ENCODE data around the gene MED17. TPM values are rescaled to one million over a fixed set of nuclear protein-coding genes. Genes with fewer than 3 reads are reported as not detected.

The MED17 gene
- total and polyA plus RNA-seq, 2 of the 13 experiments (the other 11 are each of a cell fraction or from before 2014, with no cell fraction given) = 23.1 to 37.0 TPM

GRCh38 chr11:93784145-93784934 is at the start of gene MED17 (continued):
- TF ChIP-seq NAIF1 (CRISPR knock-in tag; IDR thresholded peaks at IDR 0.05; ENCODE audit: borderline replicate concordance) (peak; percentile 90), HNRNPUL1 (IDR thresholded peaks at IDR 0.05; ENCODE audit: low read depth, low read length) (no peak), PCBP2 (optimal IDR thresholded peaks at IDR 0.05; ENCODE audit: low read depth, low read length, poor library complexity, severe bottlenecking) (no peak), ATF7 (IDR thresholded peaks at IDR 0.05) (no peak), ATF7 (CRISPR knock-in tag; IDR thresholded peaks at IDR 0.05) (no peak), ZBTB7B (CRISPR knock-in tag; IDR thresholded peaks at IDR 0.05) (no peak), NFE2L2 (IDR thresholded peaks at IDR 0.05; ENCODE audit: low read length) (no peak), ZBTB46 (CRISPR knock-in tag; IDR thresholded peaks at IDR 0.05; ENCODE audit: borderline replicate concordance) (no peak), ZNF205 (CRISPR knock-in tag; IDR thresholded peaks at IDR 0.05) (peak; percentile 23; the same call in 1 of the 2 replicates), PTBP1 (IDR thresholded peaks at IDR 0.05; ENCODE audit: low read depth, low read length, poor library complexity, severe bottlenecking) (no peak), SP140L (CRISPR knock-in tag; IDR thresholded peaks at IDR 0.05; ENCODE audit: borderline replicate concordance) (no peak), ZNF296 (CRISPR knock-in tag; conservative IDR thresholded peaks at IDR 0.05) (no peak), NFKBIZ (CRISPR knock-in tag; IDR thresholded peaks at IDR 0.05) (no peak), NFIC (IDR thresholded peaks at IDR 0.05; ENCODE audit: low read length) (no peak), HOXA9 (CRISPR knock-in tag; IDR thresholded peaks at IDR 0.05; ENCODE audit: borderline replicate concordance) (0 out of 2 replicates have a peak, but pooled peaks have one; percentile 30), AGO2 (optimal IDR thresholded peaks at IDR 0.05; ENCODE audit: low read depth, low read length) (peak; percentile 95), DZIP1 (CRISPR knock-in tag; IDR thresholded peaks at IDR 0.05) (peak; percentile 62; the same call in 1 of the 2 replicates), GABPA (IDR thresholded peaks at IDR 0.05; ENCODE audit: low read depth, low read length) (peak; percentile 85), GABPA (CRISPR knock-in tag; IDR thresholded peaks at IDR 0.05; ENCODE audit: low read depth) (peak; percentile 98), YEATS4 (CRISPR knock-in tag; IDR thresholded peaks at IDR 0.05; ENCODE audit: borderline replicate concordance) (peak; percentile 77; the same call in 1 of the 2 replicates), ZMYM2 (CRISPR knock-in tag; IDR thresholded peaks at IDR 0.05) (no peak), ZNF430 (CRISPR knock-in tag; IDR thresholded peaks at IDR 0.05) (peak; percentile 23; the same call in 1 of the 2 replicates), REST (IDR thresholded peaks at IDR 0.05; ENCODE audit: borderline replicate concordance in 1 of 2, low read depth in 1 of 2, low read length in 2 of 2) (0 out of 4 replicates have a peak, but pooled peaks of 1 of the 2 experiments have one; percentile 27)

Data from HepG2 (cell line).